Hepatocyte (in vitro differentiated cells): Measurements from ENCODE around the gene DBN1.

ENCODE experiments used
- EZH2 ChIP-seq: fragments of 200-600 bp; sonication (generic); IDR thresholded peaks from 2 replicates; pipeline ENCODE4 v1.6.1; 2016; ENCODE audit warnings: antibody characterized with exemption, mild to moderate bottlenecking, borderline replicate concordance
- EZH2phosphoT487 ChIP-seq: fragments of 200-600 bp; sonication (generic); IDR thresholded peaks from one replicate; pipeline ENCODE4 v1.6.1; 2018; ENCODE audit warnings: antibody characterized with exemption, mild to moderate bottlenecking, low read depth, moderate library complexity; ENCODE audit not compliant: unreplicated experiment, severe bottlenecking
- TF ChIP-seq, protein P1 (sequence below): fragments of 200-600 bp; sonication (generic); IDR thresholded peaks from 2 replicates; pipeline ENCODE4 v1.5.1; 2016; ENCODE audit warnings: antibody characterized with exemption, mild to moderate bottlenecking; ENCODE audit not compliant: poor library complexity

DNA sequence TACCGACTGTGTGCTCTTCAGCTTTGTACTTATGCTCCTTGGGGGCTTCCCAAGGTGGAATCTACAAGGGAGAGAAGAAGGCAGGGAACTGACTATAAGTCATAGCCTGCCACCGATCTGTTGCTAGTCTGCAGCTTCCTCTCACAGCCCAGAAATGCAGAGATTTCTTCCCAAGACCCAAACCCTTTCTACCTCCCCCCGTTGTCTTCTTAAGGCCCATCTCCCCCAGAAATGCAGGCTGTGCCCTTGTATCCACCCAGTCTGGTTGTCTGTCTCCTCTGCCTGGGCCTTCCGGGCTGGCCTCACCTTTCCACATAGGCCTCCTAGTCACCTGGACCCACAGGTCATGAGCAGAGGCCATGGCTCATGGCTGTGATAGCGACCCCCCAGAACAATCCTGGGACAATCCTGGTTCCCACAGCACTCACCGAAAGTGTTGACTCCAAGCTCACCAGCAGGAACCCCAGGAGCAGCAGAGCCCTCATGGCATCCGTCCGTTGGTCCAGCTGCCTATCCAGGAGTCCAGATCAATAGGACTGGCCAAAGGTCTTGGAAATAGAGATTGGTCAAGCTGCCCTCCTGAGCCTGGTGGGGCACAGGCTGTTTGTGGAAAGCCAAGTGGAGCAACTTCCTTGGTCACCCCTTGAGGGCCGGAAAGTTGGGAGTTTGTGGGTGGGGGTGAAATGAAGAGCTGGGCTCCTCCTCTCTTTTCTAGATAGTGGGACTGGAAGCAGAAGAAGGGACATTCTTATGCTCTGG is 64.2 kb downstream of the DBN1 start, which contains the start of gene F12:
- TF ChIP-seq, protein P1, sequence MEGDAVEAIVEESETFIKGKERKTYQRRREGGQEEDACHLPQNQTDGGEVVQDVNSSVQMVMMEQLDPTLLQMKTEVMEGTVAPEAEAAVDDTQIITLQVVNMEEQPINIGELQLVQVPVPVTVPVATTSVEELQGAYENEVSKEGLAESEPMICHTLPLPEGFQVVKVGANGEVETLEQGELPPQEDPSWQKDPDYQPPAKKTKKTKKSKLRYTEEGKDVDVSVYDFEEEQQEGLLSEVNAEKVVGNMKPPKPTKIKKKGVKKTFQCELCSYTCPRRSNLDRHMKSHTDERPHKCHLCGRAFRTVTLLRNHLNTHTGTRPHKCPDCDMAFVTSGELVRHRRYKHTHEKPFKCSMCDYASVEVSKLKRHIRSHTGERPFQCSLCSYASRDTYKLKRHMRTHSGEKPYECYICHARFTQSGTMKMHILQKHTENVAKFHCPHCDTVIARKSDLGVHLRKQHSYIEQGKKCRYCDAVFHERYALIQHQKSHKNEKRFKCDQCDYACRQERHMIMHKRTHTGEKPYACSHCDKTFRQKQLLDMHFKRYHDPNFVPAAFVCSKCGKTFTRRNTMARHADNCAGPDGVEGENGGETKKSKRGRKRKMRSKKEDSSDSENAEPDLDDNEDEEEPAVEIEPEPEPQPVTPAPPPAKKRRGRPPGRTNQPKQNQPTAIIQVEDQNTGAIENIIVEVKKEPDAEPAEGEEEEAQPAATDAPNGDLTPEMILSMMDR, result no peak
- TF ChIP-seq EZH2 (no peak), EZH2phosphoT487 (no peak)
